PFSK-1 (cell line): ENCODE data around the gene TSPAN14.

Source experiments
- FOXP2 ChIP-seq: optimal IDR thresholded peaks from 2 replicates; pipeline ENCODE3; 2011; ENCODE audit warnings: borderline replicate concordance, control low read depth, inconsistent platforms; ENCODE audit not compliant: insufficient read depth; ENCODE audit errors: extremely low read length, extremely low read depth
- POLR2AphosphoS5 ChIP-seq: IDR thresholded peaks from 2 replicates; pipeline ENCODE4 v1.6.1; 2012; ENCODE audit warnings: low read depth, mild to moderate bottlenecking, control low read depth, low read length, moderate library complexity
- REST ChIP-seq, 2 experiments: IDR thresholded peaks; 2 replicates each; pipeline versions ENCODE4 v1.6.1 to v1.8.0; 2011 to 2012; ENCODE audit warnings: low read depth in 2 of 2, low read length in 2 of 2, control low read depth in 1 of 2, inconsistent platforms in 1 of 2, mild to moderate bottlenecking in 1 of 2, moderate library complexity in 1 of 2; ENCODE audit not compliant: insufficient read depth in 1 of 2
- SIN3A ChIP-seq: IDR thresholded peaks from 2 replicates; pipeline ENCODE4 v1.6.1; 2012; ENCODE audit warnings: mild to moderate bottlenecking, low read length, moderate library complexity, borderline replicate concordance; ENCODE audit not compliant: insufficient read depth
- TAF1 ChIP-seq: IDR thresholded peaks from 2 replicates; pipeline ENCODE4 v1.6.1; 2012; ENCODE audit warnings: low read length, control low read depth, borderline replicate concordance; ENCODE audit not compliant: insufficient read depth

TSPAN14 gene

GRCh38 chr10:80451132-80451531, 3.0 kb upstream of the TSPAN14 start:
- TF ChIP-seq REST (IDR thresholded peaks at IDR 0.05; ENCODE audit: insufficient read depth in 1 of 2, low read depth in 2 of 2, low read length in 2 of 2) (no peak), POLR2AphosphoS5 (no peak), SIN3A (no peak), FOXP2 (no peak), TAF1 (no peak)

DNA sequence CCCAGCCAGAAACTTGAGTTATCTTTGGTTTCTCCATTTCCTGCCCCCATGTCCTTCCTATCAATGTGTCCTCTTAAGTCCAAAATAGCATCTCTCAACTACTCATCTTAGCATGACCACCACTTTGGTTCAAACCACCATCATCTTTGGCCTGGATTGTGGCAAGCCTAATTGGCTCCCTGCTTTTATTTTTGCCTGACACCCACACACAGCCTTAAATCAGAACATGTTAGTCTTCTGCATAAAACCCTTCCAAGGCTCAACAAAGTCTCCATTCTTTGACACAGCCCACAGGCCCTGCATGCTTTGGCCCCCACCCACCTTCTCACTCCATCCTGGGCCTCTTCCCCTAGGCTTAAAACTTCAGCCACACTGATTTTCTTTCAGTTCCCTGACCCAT, 2.0 kb upstream of the TSPAN14 start:
- TF ChIP-seq POLR2AphosphoS5 (no peak), FOXP2 (no peak), TAF1 (no peak), REST (IDR thresholded peaks at IDR 0.05; ENCODE audit: insufficient read depth in 1 of 2, low read depth in 2 of 2, low read length in 2 of 2) (no peak), SIN3A (no peak)

DNA sequence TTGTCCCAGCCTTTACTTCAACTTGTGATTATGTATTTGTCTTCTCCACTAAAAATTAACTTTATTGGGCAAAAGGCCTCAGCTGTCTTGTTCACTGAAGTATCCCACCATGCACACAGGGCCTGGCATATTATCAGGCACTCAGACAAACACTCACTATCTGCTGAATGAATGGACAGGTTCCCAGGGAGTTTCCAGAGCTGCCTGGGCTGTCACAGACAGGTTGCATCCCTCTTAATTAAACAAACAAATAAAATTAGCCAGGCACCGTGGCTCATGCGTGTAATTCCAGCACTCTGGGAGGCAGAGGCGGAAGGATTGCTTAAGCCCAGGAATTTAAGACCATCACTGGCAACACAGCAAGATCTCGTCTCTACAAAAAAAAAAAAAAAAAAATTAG, 1.5 kb upstream of the TSPAN14 start:
- TF ChIP-seq TAF1 (no peak), SIN3A (no peak), FOXP2 (no peak), POLR2AphosphoS5 (no peak), REST (IDR thresholded peaks at IDR 0.05; ENCODE audit: insufficient read depth in 1 of 2, low read depth in 2 of 2, low read length in 2 of 2) (no peak)

- TF ChIP-seq SIN3A (no peak), TAF1 (no peak), FOXP2 (no peak), POLR2AphosphoS5 (no peak), REST (IDR thresholded peaks at IDR 0.05; ENCODE audit: insufficient read depth in 1 of 2, low read depth in 2 of 2, low read length in 2 of 2) (no peak)
Observed at GRCh38 chr10:80453056-80453841, 861 bp upstream of the TSPAN14 start.
